Measurements from ENCODE around the gene DENND1A.

Gene DENND1A

GRCh38 chr9:123527981-123528380 lies 401.9 kb downstream of the DENND1A start:
- no peak for TF ChIP-seq CTCF (IDR thresholded peaks at IDR 0.05)
- DNase-seq (ENCODE audit: low spot score), result no peak
- Histone ChIP-seq H3K4me3 (no peak overlapping the region), H3K27ac (no peak overlapping the region)

DNA sequence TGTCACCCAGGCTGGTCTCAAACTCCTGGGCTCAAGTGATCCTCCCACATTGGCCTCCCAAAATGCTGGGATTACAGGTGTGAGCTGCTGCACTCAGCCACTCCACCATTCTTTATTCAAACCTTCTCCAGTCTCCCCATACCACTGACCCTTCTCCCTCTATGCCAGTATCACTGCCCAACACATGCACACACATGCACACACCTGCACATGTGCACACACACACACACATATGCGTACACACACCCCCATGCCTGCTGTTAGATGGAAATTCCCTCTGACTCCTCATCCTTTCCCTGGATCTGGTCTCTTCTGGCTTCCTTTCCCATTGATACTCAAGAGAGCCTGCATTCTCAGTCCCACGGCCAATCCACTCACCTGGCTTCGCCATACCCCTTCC lies 404.0 kb downstream of the DENND1A start:
- TF ChIP-seq CTCF (IDR thresholded peaks at IDR 0.05), result no peak
- H3K4me3 ChIP-seq, result no peak overlapping the region
- no peak for DNase-seq (ENCODE audit: low spot score)
- no peak overlapping the region for H3K27ac ChIP-seq

DNA sequence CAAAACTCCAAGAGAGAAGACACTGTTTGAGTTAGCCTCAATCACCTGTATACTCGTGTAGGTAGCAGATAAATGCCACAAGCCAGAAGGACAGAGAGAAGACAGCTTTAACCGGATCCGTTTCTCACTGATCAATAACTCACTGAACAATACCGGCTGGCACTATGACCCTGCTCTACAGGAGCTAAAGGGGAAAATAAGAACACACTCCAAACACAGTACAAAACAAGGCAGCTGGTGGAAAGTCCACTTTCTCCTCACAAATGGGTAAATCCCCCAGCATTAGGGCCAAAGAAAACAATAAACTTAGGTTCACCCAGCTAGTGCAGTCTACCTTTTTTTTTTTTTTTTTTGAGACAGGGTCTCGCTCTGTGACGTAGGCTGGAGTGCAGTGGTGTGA lies 404.5 kb downstream of the DENND1A start:
- no peak for TF ChIP-seq CTCF (IDR thresholded peaks at IDR 0.05)
- Histone ChIP-seq H3K27ac (no peak overlapping the region), H3K4me3 (no peak overlapping the region)
- no peak for DNase-seq (ENCODE audit: low spot score)

DNA sequence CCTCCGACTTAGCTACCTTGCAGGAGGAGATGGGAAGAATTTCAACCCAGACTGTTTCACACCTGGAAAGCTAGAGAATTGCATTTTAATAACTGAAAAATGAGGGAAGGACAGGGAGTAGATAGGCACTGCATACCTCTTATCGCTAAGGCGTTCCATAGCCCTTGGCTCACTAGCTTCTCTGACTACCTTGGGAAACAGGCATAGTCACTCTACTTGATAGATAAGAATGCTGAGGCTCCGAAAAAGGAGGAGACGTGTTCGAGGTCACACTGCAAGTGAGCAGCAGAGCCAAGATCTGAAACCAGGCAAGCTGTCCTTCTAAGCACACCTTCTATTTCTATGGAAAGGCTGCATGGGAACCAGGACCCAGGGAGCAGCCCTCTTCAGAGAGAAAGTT lies 405.1 kb downstream of the DENND1A start:
- no peak for DNase-seq (ENCODE audit: low spot score)
- no peak overlapping the region for H3K4me3 ChIP-seq
- TF ChIP-seq CTCF (IDR thresholded peaks at IDR 0.05), result no peak
- no peak overlapping the region for H3K27ac ChIP-seq

DNA sequence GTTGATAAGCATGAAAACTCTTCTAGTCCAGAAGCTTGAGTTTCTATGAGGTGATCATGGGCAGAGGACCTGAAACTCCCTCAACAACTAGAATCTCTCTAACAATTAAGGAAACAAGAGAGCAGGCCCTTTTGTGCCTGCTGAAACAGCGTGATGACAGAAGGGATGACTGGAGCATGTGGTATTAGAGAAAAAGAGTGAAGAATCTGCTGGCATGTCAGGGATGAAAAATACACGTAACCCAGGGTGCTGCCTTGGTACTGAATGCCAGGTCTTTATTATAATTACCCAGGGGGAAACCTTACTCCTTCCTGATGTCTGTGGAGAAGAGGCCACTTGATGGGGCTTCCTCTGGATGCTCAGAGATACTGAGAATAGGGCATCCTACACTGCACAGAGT lies 406.1 kb downstream of the DENND1A start:
- no peak for TF ChIP-seq CTCF (IDR thresholded peaks at IDR 0.05)
- Histone ChIP-seq H3K4me3 (no peak overlapping the region), H3K27ac (no peak overlapping the region)
- no peak for DNase-seq (ENCODE audit: low spot score)

DNA sequence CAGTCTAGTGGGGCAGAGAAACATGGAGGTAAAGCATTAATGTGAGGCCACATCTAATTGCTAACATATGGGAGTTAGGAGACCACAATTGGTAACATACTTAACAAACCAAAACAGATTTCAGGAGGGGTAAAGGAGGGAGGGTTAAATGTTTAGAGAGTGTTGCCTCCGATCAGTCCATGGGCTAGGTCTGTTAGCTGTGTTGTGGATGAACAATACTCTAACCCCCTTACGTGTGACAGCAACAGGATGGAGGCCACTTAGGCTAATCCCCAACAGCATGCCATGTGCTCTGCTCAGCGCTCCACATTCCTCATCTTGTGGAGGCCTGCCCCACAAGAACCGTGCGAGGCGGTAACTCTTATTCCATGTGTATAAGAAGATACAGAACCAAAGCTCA lies 406.9 kb downstream of the DENND1A start:
- Histone ChIP-seq H3K27ac (no peak overlapping the region), H3K4me3 (no peak overlapping the region)
- DNase-seq (ENCODE audit: low spot score), result no peak
- no peak for TF ChIP-seq CTCF (IDR thresholded peaks at IDR 0.05)

DNA sequence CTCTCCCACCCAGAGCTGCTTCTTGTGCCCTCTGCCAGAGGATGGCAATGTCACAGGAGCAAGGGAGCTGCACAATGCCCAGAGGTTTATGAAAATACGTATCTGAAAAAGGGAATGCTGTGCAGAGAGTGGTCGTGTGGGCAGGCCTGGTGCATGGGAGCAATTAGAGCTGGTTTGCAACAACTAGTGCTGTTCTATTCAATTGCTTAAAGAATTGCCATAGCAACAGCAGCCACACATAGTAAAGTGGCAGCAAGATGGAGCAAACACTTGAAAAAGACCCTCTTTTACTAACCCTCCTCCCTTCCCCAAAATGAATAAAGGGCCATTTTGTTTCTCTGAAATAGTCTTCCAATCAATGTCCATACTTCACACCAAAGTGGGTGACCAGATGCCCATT lies 407.7 kb downstream of the DENND1A start:
- TF ChIP-seq CTCF (IDR thresholded peaks at IDR 0.05), result no peak
- no peak for DNase-seq (ENCODE audit: low spot score)
- Histone ChIP-seq H3K27ac (no peak overlapping the region), H3K4me3 (no peak overlapping the region)

Measured in coronary artery (tissue), 2 donors.